ENCODE results near the gene SEBOX.

Gene SEBOX

DNA sequence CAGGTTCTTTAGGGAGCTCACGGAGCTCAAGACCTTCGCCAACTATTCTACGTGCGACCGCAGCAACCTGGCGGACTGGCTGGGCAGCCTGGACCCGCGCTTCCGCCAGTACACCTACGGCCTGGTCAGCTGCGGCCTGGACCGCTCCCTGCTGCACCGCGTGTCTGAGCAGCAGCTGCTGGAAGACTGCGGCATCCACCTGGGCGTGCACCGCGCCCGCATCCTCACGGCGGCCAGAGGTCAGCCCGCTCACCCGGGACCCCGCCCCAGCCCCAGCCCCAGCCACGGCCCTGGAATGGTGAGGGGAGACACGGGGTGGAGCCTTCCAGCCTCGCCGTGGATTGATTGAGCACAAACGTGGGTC lies 20.0 kb upstream of the SEBOX start:
- H3K27ac ChIP-seq: no peak overlapping the region
- H3K36me3 ChIP-seq: peaks cover 48% of the 10 kb centered on the region
- H3K4me1 ChIP-seq: peaks cover 32% of the 10 kb centered on the region
- peak overlapping the region; percentile 96 for H3K4me2 ChIP-seq
- H4K20me1 ChIP-seq: peaks cover 15% of the 10 kb centered on the region
- H3K9me3 ChIP-seq: no peaks in the 10 kb centered on the region
- H3K4me3 ChIP-seq: peak overlapping the region; percentile 69
- no peak for TF ChIP-seq Cebpa-rat (IDR thresholded peaks at IDR 0.05)
- peak overlapping the region; percentile 68 for H3K9ac ChIP-seq
- H3K27me3 ChIP-seq: peaks cover 29% of the 10 kb centered on the region

DNA sequence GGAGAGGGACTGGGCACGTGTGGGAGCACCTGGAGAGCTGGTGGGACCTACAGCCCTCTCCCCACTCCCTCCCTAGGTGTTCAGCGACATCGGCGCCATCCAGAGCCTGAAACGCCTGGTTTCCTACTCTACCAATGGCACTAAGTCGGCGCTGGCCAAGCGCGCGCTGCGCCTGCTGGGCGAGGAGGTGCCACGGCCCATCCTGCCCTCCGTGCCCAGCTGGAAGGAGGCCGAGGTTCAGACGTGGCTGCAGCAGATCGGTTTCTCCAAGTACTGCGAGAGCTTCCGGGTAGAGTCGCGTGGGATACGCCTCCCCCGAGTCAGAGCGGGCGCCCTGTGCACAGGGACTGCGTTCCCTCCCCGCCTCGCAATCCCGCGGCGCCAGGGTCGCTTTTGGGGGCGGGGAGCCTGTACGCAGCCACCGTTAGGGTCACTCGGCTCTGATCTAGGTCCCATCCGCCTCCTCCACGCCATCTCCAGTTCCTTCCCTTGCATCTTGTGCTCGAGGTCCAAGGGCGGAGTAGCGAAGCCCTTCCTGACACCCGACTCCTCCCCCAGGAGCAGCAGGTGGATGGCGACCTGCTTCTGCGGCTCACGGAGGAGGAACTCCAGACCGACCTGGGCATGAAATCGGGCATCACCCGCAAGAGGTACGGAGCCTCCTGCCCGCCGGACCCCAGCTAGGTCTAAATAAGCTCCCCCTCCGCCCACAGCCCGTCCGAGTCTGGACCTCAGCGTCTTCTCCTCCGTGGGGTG lies 19.5 kb upstream of the SEBOX start:
- H3K4me2 ChIP-seq: peak overlapping the region; percentile 96
- H3K27me3 ChIP-seq: peaks cover 29% of the 10 kb centered on the region
- H3K9me3 ChIP-seq: no peaks in the 10 kb centered on the region
- peak overlapping the region; percentile 69 for H3K4me3 ChIP-seq
- peaks cover 42% of the 10 kb centered on the region for H3K36me3 ChIP-seq
- H3K9ac ChIP-seq: peak overlapping the region; percentile 68
- peaks cover 15% of the 10 kb centered on the region for H4K20me1 ChIP-seq
- peak overlapping the region; percentile 45; the same call in 1 of the 2 replicates for H3K27ac ChIP-seq
- no peak for TF ChIP-seq Cebpa-rat (IDR thresholded peaks at IDR 0.05)
- peaks cover 35% of the 10 kb centered on the region for H3K4me1 ChIP-seq

DNA sequence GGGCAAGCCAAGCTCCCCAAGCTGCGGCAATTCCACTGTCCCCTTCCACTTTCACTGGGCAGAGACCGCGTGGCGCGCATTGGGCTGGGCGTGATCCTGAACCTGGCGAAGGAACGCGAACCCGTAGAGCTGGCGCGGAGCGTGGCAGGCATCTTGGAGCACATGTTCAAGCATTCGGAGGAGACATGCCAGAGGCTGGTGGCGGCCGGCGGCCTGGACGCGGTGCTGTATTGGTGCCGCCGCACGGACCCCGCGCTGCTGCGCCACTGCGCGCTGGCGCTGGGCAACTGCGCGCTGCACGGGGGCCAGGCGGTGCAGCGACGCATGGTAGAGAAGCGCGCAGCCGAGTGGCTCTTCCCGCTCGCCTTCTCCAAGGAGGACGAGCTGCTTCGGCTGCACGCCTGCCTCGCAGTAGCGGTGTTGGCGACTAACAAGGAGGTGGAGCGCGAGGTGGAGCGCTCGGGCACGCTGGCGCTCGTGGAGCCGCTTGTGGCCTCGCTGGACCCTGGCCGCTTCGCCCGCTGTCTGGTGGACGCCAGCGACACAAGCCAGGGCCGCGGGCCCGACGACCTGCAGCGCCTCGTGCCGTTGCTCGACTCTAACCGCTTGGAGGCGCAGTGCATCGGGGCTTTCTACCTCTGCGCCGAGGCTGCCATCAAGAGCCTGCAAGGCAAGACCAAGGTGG lies 16.3 kb upstream of the SEBOX start:
- H3K4me2 ChIP-seq: no peak overlapping the region
- H3K4me1 ChIP-seq: peaks cover 35% of the 10 kb centered on the region
- no peak overlapping the region for H3K27ac ChIP-seq
- peaks cover 35% of the 10 kb centered on the region for H3K36me3 ChIP-seq
- H4K20me1 ChIP-seq: peaks cover 36% of the 10 kb centered on the region
- TF ChIP-seq Cebpa-rat (IDR thresholded peaks at IDR 0.05): no peak
- H3K9me3 ChIP-seq: no peaks in the 10 kb centered on the region
- no peak overlapping the region for H3K9ac ChIP-seq
- no peak overlapping the region for H3K4me3 ChIP-seq
- H3K27me3 ChIP-seq: peaks cover 29% of the 10 kb centered on the region

DNA sequence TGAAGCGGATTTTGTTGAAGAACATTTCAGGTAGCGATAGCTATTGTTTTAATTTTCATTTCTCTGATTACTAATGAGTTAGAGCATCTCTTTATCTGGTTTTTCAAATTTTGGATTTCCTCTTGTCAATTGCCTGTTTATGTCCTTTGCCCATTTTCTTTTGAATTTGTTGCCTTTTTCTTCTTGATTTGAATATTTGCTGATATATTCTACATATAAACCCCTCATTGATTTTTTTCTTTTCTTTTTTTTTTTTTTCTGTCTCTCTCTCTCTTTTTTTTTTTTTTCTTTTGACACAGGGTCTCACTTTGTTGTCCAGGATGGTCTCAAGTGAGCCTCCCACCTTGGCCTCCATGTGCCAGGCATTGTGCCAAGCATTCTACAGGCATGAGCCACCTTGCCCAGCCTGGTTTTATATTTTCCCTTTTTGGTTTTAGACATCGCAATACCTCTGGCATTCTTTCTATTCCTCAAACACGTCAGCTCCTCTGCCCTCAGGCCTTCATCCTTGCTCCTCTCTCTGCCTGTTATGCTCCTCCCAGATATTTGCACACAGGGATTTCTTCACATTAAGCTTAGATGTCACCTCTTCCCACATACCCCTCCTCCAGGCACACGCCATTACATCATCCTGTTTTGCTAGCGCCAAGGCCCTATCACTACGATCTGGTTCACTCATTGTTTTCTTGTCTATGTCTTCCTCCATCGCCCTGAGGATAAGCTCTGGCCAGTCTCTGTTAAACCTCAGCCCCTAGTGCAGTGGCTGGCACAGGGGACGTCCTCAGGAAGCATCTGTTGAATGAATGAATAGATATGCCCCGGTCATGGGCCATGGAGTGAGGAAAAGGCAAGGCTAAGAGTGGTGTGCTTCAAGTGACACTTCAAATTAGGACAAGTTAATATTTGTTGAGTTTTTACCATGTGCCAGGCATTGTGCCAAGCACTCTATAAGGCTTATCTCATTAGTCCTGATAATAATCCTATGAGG lies 15.1 kb upstream of the SEBOX start:
- H3K9me3 ChIP-seq: no peaks in the 10 kb centered on the region
- no peak overlapping the region for H3K4me3 ChIP-seq
- H3K4me2 ChIP-seq: peak overlapping the region; percentile 28; the same call in 1 of the 2 replicates
- H4K20me1 ChIP-seq: peaks cover 48% of the 10 kb centered on the region
- no peak overlapping the region for H3K9ac ChIP-seq
- peaks cover 30% of the 10 kb centered on the region for H3K4me1 ChIP-seq
- no peak for TF ChIP-seq Cebpa-rat (IDR thresholded peaks at IDR 0.05)
- peaks cover 20% of the 10 kb centered on the region for H3K27me3 ChIP-seq
- peaks cover 35% of the 10 kb centered on the region for H3K36me3 ChIP-seq
- no peak overlapping the region for H3K27ac ChIP-seq

DNA sequence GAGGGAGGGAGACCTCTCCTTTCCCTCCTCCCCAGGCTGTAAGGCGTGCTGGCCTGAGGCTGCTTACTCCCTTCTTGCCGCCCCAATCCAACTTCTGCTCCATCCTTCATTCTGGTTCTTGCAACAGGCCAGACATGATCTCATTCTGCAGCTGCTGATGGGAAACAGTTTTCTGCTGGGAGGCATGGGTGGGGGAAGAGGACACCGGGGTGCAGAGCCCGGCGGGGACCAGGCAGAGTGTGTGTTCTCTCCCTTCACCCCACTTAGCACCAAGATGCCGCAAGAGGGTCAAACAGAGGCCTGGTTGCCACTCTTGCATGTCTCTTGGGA lies 7.9 kb upstream of the SEBOX start:
- peaks cover 32% of the 10 kb centered on the region for H3K4me1 ChIP-seq
- peaks cover 61% of the 10 kb centered on the region for H4K20me1 ChIP-seq
- no peak overlapping the region; the same call in 1 of the 2 replicates for H3K27ac ChIP-seq
- H3K9me3 ChIP-seq: no peaks in the 10 kb centered on the region
- H3K36me3 ChIP-seq: peaks cover 22% of the 10 kb centered on the region
- H3K4me2 ChIP-seq: peak overlapping the region; percentile 95
- H3K27me3 ChIP-seq: no peaks in the 10 kb centered on the region
- no peak for TF ChIP-seq Cebpa-rat (IDR thresholded peaks at IDR 0.05)
- peak overlapping the region; percentile 77 for H3K4me3 ChIP-seq
- peak overlapping the region; percentile 73; the same call in 1 of the 2 replicates for H3K9ac ChIP-seq

DNA sequence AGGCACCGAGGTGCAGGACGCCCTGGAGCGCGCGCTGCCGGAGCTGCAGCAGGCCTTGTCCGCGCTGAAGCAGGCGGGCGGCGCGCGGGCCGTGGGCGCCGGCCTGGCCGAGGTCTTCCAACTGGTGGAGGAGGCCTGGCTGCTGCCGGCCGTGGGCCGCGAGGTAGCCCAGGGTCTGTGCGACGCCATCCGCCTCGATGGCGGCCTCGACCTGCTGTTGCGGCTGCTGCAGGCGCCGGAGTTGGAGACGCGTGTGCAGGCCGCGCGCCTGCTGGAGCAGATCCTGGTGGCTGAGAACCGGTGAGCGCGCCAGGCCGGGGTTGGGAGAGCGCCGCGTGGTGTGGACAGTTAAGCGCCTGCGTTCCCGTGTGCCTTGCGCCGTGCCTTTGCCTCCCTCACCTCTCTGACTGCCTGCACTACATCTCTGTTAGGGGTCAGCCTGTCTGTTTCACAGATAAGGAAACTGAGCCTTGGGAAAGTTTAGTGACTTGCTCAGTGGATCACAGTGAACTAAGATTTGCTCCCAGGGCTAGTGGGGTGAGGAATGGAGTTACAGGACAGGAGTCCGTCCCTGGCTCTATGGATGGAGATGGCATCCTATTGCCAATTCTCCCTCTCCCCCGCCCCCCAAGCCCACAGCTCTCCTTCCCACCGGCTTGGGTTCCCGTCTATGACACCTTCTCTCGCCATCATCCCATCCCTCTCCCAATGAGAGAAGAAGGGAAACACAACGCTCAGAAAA lies 7.4 kb upstream of the SEBOX start:
- peak overlapping the region; percentile 64 for H3K27ac ChIP-seq
- peaks cover 32% of the 10 kb centered on the region for H3K4me1 ChIP-seq
- H3K9me3 ChIP-seq: no peaks in the 10 kb centered on the region
- peaks cover 56% of the 10 kb centered on the region for H4K20me1 ChIP-seq
- peak overlapping the region; percentile 95 for H3K4me2 ChIP-seq
- no peak for TF ChIP-seq Cebpa-rat (IDR thresholded peaks at IDR 0.05)
- peaks cover 17% of the 10 kb centered on the region; the same call in 1 of the 2 replicates for H3K36me3 ChIP-seq
- no peaks in the 10 kb centered on the region for H3K27me3 ChIP-seq
- peak overlapping the region; percentile 73 for H3K9ac ChIP-seq
- peak overlapping the region; percentile 77 for H3K4me3 ChIP-seq

DNA sequence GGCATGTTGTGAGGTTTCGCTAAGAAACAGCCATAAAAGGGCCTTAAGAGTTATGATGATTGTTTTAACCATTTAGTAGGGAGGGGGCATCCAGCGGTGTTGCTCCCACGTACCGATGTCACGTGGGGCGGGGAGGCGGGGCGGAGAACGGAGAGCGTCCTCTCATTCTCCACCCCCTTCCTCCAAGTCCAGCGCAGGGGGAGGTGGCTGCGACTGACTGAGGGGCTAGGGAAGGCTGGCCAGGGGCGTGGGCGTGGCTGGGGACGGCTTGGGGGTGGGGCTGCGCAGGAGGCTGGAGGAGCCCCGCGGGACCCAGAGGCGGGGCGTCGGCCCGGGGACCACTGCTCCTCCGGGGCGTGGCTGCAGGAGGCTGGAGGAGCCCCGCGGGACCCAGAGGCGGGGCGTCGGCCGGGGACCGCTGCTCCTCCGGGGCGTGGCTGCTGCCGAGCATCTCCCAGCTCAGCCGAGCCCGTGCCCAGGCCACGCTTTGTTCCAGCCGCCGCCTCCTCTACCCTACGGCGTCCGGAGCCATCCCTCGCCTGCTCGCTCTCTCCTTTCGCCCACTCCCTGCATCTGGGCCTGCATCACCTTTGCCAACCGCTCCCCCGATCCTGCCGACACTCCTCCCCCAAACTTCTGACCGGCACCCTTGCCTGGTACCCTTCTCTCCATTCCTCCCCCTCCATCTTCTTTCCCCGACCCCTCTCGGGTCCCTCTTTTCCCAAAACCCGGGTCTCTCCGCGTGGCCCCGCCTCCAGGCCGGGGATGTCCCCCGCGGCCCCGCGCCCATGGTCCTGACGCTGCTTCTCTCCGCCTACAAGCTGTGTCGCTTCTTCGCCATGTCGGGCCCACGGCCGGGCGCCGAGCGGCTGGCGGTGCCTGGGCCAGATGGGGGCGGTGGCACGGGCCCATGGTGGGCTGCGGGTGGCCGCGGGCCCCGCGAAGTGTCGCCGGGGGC lies 6.5 kb upstream of the SEBOX start, which contains the start of gene SARM1:
Gene SARM1, plus strand, starts transcription at position 450 of the 958 bp plus-strand sequence. Its CDS starts 339 bp downstream, at position 789.
- no peaks in the 10 kb centered on the region for H3K9me3 ChIP-seq
- peak within 1 kb of the TSS; percentile 77 for H3K4me3 ChIP-seq
- no peak for TF ChIP-seq Cebpa-rat (IDR thresholded peaks at IDR 0.05)
- peak within 1 kb of the TSS; percentile 73 for H3K9ac ChIP-seq
- no peaks in the 10 kb centered on the region for H3K27me3 ChIP-seq
- peaks cover 49% of the 10 kb centered on the region for H4K20me1 ChIP-seq
- H3K27ac ChIP-seq: peak within 1 kb of the TSS; percentile 64
- peaks cover 32% of the 10 kb centered on the region for H3K4me1 ChIP-seq
- H3K36me3 ChIP-seq: peaks cover 10% of the 10 kb centered on the region; the same call in 1 of the 2 replicates
- peak within 1 kb of the TSS; percentile 95 for H3K4me2 ChIP-seq

DNA sequence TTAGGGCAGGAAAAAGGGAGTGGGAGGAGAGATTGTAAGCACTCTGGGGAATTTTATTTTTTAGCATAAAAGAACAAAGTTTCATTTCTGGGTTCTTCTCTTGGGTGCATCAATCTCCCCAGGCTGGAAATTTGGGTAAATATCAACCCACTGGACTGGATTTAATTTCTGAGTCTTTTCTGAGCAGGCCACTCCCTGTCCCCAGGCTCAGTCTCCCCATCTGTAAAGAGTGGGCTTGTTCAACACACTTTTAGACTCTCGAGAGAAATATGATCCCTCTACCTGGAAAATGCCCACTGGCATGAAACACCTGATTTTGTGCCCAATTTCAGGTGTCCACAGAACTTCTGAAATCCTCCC lies 5.7 kb upstream of the SEBOX start:
- Histone ChIP-seq H3K36me3 (peaks cover 10% of the 10 kb centered on the region; the same call in 1 of the 2 replicates), H3K9ac (no peak overlapping the region), H3K4me1 (peaks cover 32% of the 10 kb centered on the region), H4K20me1 (peaks cover 43% of the 10 kb centered on the region), H3K27me3 (no peaks in the 10 kb centered on the region), H3K27ac (no peak overlapping the region), H3K4me3 (peak overlapping the region; percentile 77), H3K9me3 (no peaks in the 10 kb centered on the region), H3K4me2 (peak overlapping the region; percentile 95)
- TF ChIP-seq Cebpa-rat (IDR thresholded peaks at IDR 0.05): no peak

All from BLaER1 (cell line).